Germinal center (tissue), 1 donor: ENCODE results near the gene MYO15B.

Experiments used
- DNase-seq: peaks from one replicate; pipeline ENCODE4 v3.0.0; 2012; ENCODE audit warnings: mixed read lengths, low spot score

MYO15B gene

DNA sequence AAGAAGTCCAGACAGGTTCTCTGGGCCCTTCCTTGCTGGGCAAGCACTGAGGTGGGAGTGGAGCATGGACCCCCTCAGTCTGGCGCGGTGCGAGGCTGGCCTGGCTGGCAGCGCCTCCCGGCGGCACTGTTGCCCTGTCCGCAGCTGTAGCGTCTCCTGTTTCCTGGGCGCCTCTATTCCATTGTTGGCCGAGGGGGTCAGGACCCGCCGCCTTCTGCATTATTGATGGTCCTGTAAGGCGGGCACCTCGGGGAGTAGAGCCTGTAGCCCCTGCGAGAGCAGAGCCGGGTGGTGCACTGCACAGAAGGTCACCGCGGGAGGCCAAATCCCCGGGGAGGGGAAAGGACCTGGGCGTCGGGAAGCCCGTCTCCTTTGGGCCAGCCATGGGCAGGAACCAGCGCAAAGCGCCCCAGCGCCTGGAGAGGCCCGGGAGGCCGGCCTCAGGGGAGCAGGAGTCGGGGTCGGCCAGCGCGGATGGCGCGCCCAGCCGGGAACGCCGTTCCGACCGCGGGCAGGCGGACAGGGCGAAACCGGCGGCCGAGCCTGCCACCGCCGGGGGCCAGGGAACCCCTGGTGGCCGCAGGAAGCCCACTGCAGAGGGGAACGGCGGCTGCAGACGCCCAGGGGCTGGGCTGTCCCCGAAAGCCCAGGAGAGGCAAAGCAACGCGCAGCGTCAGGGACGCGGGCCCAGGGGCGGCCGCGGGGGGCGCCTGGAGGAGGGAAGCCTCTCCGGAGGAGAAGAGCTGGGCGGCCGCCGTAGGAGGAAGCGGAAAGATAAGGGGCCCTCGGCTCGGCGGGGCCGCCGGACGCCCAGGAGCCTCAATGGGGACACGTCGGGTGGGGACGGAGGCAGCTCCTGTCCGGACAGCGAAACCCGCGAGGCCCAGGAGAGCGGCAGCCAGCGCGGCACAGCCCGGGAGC is at the start of gene MYO15B:
MYO15B (plus strand) TSS at position 126 of the 921 bp plus-strand sequence; CDS start at position 384, 258 bp downstream.
- DNase-seq = peak; percentile 75

DNA sequence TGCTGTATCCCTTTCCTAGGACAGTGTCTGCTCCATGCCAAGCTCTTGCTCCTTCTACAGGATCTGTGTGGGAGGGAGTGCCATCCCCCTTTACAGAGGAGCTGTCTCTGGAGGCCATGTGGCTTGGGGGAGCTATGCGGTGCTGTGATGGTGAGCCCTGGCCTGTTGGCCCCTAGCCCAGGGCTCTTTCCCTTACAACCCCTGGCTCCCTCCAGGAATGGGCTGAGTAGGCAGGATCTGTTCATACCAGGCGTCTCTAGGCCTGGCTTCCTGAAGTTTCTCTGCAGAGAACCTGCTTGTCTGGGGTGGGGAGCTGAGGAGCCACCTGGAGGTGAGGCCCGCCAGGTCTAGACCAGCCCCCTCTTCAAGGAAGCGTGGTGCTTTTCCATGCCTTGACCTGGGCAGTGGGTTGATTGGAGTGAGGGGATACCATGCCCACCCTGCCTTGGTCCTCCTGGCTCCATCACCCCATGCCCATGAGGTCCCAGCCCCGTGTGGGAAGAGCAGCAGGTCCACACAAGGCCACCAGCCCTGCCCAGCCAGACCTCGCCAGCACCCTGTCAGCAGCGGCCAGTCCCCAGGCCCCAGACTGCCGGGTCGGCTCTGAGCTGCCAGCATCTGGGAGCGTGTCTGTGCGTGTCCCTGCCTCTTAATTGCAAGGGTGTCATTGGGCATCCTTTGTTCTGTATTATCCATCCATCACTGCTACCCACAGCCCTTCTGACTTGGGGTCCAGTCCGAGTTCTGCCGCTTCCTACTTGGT is 47.5 kb upstream of the MYO15B start:
- DNase-seq = no peak

GRCh38 chr17:75540923-75541503 is 46.6 kb upstream of the MYO15B start:
- DNase-seq = no peak

DNA sequence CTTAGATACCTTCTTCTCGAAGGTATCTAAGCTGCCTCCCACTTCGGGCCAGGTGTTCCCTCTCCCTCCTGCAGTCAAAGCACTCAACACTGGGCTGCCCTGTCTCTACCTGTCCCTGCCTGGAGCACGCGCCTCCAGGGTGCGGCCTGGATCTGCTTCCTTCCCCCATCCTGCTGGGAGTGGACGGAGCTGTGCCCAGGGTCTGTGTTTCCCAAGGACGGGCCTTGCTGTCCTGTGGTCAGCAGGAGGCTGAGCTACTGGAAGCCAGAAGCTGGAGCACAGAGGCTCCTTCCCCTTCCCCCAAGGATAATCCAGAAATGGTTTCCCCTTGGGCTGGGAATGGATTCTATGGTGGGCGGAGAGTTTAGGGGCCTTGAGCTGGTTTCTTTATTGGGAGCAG is 45.4 kb upstream of the MYO15B start:
- no peak for DNase-seq

GRCh38 chr17:75542728-75543336 is 44.8 kb upstream of the MYO15B start:
- DNase-seq = no peak

GRCh38 chr17:75544250-75544649 is 43.4 kb upstream of the MYO15B start:
- no peak for DNase-seq

- DNase-seq = no peak
These were observed 41.4 kb upstream of the MYO15B start for GRCh38 chr17:75546181-75546580.

DNA sequence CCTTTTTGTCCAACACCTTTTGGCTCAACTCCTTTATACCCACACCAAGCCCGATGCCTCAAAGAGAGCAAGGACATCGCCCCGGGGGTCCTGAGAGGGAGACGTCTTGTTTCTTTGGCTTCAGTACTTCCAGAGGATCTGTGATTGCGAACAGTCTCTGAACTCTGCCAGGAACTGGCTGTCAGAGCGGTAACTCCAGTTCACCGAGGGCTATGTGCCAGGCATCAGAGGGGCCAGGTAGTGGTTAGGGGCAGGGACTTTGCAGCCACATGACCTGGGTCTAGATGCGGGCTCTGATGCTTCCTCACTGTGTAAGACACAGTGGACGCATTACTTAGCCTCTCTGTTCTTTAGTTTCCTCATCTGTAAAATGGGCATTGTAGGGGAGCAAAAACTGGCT is 40.5 kb upstream of the MYO15B start:
- no peak for DNase-seq

DNA sequence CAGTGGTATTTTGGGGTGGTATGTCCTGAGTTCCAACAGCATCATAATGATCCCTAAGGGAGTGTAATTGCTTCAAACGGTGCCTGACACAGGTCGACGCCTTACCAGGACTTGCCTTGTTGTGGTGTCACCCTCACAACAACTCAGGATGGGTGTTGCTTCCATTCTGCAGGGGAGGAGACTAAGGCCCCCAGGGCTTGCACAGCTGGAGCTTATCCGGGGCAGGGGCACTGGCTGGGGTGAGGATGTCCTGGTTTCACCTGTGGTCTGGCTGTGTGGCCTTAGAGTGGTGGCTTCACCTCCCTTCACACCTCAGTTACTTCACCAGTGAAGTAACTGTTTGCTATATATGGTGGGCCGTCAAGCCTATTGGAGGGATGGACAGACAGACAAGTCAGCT is 38.8 kb upstream of the MYO15B start:
- DNase-seq = no peak

- DNase-seq = no peak
These were observed 38.1 kb upstream of the MYO15B start for GRCh38 chr17:75549246-75550138.

DNA sequence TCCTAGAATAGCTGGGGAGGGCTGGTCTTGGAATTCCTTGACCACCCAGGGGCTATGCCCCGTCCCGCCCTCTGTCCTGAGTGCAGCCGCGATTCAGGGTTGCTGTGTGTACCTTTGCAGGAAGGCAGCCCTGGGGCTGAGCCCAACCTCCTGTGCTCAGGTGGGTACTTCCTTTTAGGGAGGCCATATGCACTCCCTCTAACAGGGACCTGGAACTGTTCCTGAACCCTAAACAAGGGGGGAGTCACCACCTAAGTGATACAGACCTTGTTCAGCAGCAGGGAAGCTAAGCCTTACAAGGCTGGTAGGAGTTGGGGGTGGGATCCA is 37.5 kb upstream of the MYO15B start:
- DNase-seq = no peak

GRCh38 chr17:75551266-75551665 is 36.3 kb upstream of the MYO15B start:
- no peak for DNase-seq

DNA sequence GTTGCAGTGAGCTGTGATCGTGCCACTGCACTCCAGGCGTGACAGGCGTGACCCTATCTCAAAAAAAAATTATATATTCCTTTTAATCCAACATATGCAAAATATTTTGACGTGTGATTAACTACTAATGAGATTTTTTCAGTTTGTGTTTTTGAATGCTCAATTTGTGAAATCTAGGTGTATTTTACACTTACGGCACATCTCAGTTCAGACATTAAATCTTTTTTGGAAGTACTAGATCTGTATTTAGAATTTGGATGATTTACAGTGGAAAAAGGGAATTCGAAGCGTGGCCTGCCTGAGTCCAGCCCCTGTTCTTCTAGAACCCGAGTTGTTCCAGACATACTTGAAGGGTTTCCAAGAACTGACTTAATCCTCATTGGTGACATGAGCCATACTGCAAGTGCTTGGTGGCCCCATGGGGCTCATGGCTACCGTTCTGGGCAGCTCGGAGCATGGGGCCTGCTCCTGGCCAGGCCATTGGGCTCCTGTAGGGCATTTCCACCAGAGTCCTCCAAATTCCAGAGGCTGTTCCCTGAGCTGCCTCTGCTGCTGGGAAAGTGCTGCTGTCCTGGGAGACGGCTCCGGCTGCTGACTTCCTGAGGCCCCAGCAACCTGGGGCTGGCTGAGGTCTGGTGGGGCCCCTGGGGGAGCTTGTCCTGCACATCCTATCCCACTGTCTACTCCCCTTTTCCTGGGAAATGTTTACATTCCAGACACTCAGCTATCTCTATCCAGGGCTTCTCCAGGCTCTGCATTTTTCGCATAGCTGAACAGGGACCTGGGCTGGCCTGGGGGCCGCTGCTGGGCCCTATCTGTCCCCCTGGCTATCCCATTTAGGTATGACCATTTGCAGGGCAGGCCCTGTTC is 34.9 kb upstream of the MYO15B start:
- DNase-seq = no peak

DNA sequence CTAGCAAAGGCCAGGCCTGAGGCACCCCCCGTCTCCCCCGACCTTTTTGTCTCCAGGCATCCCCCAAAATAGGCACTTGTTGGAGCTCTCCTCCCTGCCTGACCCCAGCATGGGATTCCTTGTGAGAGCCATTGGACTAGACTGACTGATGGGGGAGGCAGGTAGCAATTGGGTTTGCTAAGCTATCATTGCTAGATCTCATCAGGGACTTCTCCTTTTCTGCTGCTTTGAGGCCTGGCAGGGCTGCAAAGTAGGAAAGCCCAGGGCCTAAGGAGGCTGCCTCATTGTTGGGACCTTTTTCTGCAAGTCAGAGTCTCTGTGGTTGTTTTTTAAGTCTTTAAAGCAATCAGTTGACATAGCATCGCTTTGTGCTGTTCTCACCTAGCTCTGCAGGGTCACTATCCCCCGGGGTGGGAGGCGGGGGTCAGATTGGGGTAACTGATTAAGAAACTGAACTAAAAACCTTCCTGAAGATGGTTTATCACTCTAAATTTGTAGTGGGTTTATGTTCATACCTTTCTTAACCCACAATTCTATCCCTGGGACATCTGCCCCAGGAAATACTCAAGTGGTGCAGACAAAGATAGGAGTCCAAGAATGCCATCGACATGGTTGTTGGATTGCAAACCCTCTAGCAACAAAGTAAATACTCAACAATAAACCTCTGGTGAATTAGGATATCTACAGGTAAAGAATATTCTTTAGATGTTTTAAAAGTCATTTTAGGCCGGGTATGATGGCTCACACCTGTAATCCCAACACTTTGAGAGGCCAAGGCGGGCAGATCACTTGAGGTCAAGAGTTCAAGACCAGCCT is 34.1 kb upstream of the MYO15B start:
- DNase-seq = no peak

- no peak for DNase-seq
These were observed 31.9 kb upstream of the MYO15B start for GRCh38 chr17:75555679-75556153.

DNA sequence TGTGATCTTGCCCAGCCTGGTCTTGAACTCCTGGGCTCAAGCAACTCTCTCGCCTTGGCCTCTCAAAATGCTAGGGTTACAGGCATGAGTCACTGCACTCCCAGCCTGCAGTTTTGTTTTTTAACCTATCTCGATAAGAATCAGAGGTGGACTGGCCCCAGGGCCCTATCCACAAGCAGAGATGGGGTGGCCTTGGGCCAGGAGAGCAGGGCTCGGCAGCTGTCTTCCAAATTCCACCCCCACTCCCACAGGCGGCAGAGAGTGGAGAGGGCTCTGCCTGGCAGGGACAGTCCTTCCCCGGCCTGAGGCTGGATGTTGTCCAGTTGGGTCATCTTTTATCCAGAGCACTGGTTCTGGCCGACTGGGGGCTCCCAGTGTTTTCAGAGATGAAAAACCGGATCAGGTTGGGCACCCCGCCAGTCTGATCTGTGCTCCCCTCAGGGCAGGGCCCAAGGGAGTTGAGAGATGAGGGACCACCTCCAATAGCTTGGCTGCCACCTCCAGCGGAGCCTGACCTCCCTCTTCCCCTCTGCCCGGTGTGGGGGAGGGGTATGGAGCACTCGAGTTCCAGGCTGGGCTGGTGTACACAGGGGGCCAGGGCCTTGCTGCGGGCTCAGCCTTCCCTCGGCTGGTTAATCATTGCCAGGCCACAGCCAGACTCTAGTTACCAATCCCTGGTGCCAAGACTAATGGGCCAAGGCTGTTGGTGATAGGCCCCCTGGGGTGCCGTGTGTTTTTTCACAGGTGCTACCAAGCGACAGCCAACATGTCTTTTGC is 30.3 kb upstream of the MYO15B start:
- no peak for DNase-seq

GRCh38 chr17:75557852-75558665 is 29.5 kb upstream of the MYO15B start:
- no peak for DNase-seq
